Endometrial microvascular endothelial cells (primary cell): ENCODE measurements around the gene LUZP1. TPM values are rescaled to one million over a fixed set of nuclear protein-coding genes. Genes with fewer than 3 reads are reported as not detected.
"Not testable (repeated sequence)": the region's sequence is repeated elsewhere in the genome, so short reads cannot be mapped to it uniquely, and the experiment has no call there.

Experiments
- in situ Hi-C: cut with HindIII; loops from 2 replicates; pipeline ENCODE4 v1.10.0; 2017; ENCODE audit warnings: low sequenced_read_pairs, low pct_unique_long_range_greater_than_20kb; ENCODE audit errors: inconsistent ontology term
- total RNA-seq: library from RNA; depleted of rRNA; stranded (reverse); fragments of >200 nt; gene quantifications from one replicate; pipeline ENCODE4 v1.2.3, GENCODE V29; 2015; ENCODE audit errors: inconsistent ontology term

LUZP1 gene
- total RNA-seq: 44.9 TPM

DNA sequence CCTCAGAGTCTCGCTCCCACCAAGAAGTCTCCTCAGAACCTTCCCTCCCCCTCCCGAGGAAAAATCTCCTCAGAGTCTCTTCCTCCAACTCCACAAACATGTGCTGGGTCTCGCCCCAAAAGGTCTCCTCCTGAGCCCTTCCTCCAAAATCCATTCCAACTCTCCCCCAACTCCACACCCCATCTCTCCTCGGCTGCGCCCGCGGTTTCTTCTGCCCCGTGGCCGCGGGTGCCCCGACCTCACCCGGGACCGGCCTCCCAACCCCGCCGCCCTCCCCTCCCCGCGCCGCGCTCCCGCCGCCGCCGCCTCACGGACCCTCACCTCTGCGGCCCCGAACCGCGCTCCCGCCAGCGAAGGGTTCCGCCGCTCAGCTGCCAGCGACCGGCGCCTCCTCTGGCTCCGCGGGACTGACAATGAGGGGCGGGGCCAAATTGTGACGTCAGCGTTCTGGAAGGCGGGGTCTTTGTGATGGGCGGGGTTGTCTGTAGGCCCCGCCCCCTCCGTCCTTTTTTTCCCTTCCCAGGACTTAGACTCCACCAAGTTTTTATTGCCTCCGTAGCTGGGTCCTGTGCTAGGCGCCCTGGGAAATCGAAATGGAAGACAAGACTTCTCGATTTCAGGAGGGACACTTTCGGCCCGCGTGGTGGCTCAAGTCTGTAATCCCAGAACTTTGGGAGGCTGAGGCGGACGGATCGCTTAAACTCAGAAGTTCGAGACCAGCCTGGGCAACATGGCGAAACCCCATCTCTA, at the start of gene LUZP1:
TSS of gene LUZP1 (minus strand) at position 412 of the 750 bp plus-strand sequence.
- in situ Hi-C loops: no loop called here

DNA sequence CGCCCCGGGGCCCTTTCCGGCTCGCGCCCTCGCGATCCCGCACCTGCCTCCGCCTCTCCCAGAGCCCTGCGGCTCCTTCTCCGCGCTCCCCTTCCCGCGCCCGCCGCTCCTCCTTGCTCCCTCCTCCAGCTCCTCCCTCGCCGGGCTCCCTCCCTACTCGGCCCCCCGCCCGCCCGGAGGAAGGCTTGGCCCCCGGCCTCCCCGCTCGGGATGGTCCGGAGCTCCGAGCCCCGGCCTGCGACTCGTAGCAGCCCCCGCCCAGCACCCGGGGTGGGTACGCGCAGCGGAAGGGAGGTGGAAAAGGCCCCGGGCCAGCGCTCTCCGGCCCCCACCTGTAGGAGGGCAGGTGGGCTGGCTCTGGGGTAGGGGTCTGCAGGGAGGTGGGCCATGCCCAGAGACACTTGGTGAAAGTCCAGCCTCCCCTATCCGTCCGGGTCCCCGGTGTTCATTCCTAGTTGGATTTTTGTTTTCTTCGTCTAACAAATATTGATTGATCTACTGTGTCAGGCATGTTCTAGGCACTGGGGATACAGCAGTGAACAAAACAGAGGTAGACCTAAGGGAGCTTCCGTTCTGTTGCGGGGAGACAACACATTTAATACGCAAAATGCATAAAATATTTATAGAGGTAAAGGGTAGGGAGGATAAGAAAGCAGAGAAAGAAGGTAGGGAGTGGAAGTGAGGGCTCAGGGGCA, 48.9 kb upstream of the LUZP1 start, which contains the start of gene HTR1D:
TSS of gene HTR1D (minus strand) at position 82 of the 695 bp plus-strand sequence. CDS start 23,283 bp downstream, outside the sequence.
- in situ Hi-C loops: no loop called here

DNA sequence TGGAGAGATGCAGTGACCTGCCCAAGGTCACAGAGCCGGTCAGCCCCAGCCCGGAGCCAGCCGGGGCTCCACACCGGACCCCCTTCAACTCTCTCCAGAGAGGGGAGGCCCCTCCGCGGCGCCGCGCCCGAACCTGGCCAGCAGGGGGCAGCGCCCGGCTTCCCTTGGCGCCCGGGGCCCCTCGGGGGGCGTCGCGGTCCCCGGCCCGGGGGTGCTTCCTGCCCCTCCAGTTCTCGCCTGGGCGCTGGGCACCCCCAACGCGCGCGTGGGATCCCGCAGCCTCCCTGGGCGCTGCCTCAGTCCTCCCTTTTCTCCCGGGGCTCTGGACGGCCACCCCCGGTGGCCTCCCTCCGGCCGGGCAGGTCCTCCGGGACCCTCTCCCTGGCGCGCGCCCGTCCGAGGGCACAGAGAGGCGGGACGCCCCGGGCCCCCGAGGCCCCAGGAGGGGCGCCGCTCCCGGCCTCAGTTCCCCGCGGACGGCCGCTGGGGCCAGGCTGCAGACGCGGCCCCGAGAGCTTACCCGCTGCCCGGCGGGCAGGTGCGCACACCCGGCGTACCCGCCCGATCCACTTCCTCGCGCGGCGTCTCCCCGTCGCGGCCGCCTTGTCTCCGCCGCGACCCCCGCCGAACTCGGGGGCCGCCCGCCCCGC, 48.2 kb upstream of the LUZP1 start:
- in situ Hi-C loops: no loop called here

DNA sequence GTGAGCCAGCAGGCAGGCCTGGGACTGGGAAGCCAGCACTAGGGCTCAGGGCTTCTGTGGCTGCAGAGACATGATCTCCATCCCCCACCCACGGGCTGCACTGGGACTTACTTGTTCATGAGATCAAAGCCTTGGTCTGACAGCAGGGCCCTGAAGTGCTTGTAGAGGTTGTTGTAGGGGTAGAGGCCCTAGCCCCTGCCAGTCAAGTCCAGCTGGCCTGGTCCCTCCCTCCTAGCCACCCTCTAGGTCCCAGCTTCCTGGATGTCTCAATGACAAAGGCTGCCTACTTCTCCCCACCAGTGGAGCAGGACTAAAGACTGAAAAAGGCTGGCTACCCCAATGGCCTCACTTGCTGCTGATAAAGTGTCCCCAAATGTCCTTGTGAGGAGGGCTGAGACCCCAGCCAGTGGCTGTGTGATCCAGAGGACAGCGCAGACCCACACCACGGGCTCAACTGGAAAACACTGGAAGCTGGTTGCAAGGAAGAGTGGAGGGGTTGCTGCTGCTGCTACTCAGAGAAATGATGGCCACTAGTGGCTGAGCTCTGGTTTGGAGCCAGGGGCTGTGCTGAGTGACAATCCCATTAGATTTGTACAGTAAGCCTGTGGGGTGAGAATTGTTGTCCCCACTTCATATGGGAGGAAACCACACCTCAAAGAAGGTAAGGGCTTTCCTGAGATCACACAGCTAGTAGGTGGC, 47.2 kb upstream of the LUZP1 start:
- in situ Hi-C loops: no loop called here

DNA sequence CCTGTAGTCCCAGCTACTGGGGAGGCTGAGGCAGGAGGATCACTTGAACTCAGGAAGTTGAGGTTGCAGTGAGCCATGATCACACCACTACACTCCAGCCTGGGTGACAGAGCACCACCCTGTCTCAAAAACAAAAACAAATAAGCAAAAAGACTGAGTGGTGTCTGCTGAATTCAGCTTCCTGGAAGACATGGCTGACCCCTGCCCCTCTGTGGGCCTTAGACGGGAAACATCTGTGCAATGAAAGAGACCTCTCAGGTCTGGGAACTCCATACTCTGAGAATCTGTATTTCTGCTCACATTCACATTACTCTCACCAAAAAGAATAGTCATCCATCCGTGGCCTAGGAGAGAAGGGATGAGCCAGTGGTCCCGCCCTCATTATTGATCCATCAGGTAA, 46.6 kb upstream of the LUZP1 start:
- in situ Hi-C loops: no loop called here

DNA sequence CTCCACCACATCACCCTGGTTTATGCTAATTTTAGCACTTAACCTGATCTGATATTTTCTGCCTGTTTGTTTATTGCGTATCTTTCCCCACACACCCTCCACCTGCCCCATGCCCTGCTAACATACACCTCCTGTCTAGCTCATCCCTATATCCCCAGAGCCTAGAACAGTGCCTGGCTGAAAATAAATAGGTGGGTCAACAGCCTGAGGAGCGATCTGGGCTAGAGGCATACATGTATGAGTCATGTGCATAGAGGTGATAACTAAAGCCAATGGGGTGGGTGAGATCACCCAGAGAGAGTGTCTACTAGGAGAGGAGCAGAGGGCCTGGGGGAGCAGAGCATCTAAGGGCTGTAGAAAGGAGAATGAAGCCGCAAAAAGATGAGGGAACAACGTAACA, 46.0 kb upstream of the LUZP1 start:
- in situ Hi-C loops: no loop called here

DNA sequence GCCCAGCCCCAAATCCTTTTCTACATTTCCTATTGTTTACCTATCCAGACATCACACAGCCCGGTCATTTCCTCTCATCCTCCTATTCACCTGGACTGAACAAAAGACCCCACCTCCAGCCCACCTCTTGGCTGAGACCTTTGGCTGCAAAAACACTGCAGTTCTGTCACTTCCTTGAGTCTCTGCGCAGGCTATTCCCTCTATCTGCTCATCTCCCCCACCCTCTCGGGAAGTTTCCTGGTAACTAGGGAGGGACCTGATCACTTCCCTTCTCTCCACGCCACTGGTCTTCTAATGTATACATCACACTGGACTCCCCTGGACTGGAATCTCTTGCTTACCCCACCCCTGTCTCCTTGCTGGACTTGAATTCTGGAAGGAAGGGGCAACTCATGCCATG, 43.3 kb upstream of the LUZP1 start:
- in situ Hi-C loops: no loop called here

DNA sequence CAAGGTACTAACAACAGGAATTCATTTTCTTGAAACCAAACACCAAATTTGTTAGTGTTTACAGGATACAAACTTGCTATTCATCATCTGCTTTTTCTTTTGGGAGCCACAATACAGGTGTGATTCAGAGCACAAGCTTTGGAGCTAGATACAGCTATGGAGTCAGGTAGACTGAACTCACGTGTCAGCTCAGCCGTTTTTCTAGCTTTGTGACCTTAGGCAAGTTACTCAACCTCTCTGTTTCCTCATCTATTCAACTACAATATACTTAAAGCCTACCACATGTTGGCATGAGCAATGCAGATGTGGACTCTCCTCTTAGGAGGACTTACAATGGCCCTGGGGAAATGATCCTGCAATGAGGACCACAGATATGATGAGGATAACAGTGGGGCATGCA, 42.3 kb upstream of the LUZP1 start:
- in situ Hi-C loops: no loop called here

DNA sequence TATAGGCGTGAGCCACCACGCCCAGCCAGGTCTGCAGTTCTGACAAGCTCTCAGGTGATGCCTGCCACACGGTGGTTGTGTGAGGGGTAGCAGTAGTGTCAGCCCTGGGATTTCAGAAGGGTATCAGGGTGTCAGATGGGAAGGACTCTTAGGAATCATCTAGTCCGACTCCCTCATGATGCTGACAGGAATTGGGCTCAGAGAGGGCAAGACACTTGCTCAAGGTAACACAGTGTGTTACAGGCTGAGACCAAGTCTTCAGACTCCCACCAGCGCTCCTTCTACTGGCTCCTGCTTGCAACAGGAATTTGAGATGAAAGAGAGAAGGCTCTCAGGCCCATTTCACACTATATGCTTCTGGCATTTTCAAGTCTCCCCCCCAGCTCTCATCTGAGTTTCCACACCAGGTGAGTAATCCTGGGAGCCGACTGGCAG, 41.7 kb upstream of the LUZP1 start:
- in situ Hi-C loops: no loop called here

DNA sequence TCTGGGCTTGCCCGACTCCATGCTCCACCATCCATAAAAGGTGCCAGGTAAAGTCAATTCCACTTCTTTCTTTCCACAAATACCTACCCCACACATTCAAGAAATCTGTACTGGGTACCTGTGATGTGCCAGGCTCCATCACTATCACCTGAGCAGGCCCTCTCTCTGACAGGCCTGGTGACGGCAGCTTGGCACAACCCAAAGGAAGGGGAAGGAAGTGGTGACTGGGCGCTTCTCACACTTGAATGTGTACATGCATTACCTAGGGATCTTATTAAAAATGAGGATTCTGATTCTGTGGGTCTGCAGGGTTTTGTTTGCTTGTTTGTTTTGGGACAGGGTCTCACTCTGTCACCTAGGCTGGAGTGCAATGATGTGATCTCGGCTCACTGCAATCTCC, 41.1 kb upstream of the LUZP1 start:
- in situ Hi-C loops: no loop called here

DNA sequence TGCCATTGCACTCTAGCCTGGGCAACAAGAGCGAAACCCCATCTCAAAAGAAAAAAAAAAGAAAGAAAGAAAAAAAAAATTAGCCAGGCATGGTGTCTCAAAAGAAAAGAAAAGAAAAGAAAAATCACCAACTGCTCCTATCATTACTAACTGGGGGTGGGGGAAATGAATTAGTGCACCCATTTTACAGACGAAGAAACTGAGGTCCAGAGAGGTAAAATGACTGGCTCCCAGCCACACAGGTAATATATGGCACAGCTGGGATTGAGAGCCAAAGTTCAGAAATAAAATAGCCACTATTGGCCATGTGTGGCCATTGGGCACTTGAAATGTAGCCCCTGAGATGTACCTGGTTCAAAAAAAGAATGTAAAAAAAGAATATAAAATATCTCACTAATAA, 39.9 kb upstream of the LUZP1 start:
- in situ Hi-C loops: no loop called here

DNA sequence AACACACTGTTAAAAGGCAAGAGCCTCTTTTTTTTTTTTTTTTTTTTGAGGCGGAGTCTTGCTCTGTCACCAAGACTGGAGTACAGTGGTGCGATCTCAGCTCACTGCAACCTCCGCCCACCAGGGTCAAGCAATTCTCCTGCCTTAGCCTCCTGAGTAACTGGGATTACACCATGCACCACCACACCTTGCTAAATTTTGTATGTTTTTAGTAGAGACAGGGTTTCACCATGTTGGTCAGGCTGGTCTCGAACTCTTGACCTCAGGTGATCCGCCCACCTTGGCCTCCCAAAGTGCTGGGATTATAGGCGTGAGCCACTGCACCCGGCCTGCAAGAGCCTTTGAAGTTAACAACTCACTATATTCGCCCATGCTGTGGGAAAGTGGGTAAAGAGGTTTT, 39.1 kb upstream of the LUZP1 start:
- in situ Hi-C loops: not testable (repeated sequence)

DNA sequence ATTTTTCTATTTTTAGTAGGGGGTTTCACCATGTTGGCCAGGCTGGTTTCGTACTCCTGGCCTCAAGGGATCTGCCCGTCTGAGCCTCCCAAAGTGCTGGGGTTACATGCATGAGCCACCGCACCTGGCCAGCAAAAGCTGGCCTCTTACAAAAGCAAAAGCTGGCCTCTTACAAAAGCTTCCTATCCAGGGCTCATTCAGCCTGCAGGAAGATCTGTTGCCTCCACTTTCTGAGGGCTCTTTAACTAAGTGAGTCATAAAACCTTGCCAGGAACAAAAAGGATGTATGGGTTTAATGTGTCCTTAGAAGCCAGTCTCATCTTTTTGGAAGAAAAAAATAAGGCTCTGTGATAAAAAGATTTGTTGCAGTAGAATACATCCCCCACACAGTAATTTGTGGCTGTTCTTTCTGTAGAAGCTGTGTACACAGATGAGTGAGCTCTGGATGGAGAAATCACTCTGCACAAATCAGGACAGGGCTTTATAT, 33.6 kb upstream of the LUZP1 start:
- in situ Hi-C loops: no loop called here

DNA sequence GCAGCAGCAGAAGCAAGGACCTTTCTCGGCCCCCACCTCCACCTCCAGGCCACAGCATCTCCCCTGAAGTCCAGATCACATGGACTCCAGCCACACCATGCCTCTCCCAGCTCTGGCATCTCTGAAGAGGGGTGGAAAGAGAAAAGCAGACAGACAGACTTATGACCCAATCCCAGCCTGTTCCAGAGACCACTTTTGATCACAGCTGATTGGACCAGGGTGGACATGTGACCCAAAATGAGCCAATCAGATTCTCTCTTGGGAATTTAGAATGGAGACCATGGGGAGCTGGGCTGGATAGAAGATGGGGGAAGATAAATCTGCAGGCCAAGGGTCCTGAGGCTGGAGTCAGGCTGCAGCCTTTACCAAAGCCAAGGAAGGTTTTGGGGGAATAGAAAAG, 32.2 kb upstream of the LUZP1 start:
- in situ Hi-C loops: no loop called here

DNA sequence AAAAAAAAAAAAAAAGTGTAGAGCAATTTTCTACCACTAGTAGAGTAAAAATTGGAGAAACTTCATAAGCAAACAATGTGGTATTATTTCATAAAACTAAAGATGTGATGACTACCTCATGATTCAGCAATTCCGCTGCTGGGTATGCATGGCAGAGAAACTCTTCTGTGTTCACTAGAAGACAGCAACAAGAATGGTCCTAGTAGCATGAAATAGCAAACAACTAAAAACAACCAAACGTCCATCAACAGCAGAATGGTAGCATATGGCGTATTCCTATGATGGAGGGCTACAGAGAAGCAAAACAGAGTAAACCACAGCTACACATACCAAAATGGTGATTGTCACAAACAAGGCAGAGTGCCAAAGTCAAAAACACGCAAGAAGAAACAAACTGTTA, 29.7 kb upstream of the LUZP1 start:
- in situ Hi-C loops: loop anchor here (25.0 kb wide), 1 partner anchor 111 kb away; no protein-coding TSS in a partner anchor

DNA sequence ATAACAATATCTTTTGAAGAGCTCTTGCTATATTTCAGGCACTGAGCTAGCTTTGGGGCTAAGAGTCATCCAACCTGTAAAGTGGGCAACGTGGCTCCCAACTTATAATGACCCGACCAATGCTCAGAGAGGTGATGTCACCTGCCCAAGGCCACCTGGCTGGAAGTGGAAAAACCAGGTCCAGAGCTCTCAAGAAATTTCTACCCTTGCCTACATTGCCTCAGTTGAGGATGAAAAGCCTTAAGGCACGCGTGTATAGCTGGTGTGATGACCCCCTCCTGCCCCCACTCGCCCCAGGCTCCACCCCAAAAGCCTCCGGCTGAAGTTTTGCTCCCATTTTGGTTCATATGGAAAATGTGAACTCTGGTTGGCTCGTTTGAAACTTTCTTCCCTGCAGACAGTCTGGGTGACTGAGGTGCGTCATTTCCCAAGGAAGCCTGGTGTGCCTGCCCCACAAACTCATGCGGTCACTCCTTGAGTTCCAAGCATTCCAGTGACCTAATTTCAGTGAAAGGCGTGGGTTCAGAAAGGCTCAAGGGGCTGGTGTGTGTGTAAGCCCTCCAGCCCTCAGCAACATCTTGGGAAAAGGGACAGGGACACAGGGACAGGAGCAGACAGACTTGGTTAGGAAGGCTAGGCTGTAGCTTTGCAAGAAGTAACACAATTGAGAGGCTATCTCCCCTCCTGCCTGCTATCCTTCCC, 28.1 kb upstream of the LUZP1 start:
- in situ Hi-C loops: loop anchor here (25.0 kb wide), 1 partner anchor 109 kb away; no protein-coding TSS in a partner anchor

DNA sequence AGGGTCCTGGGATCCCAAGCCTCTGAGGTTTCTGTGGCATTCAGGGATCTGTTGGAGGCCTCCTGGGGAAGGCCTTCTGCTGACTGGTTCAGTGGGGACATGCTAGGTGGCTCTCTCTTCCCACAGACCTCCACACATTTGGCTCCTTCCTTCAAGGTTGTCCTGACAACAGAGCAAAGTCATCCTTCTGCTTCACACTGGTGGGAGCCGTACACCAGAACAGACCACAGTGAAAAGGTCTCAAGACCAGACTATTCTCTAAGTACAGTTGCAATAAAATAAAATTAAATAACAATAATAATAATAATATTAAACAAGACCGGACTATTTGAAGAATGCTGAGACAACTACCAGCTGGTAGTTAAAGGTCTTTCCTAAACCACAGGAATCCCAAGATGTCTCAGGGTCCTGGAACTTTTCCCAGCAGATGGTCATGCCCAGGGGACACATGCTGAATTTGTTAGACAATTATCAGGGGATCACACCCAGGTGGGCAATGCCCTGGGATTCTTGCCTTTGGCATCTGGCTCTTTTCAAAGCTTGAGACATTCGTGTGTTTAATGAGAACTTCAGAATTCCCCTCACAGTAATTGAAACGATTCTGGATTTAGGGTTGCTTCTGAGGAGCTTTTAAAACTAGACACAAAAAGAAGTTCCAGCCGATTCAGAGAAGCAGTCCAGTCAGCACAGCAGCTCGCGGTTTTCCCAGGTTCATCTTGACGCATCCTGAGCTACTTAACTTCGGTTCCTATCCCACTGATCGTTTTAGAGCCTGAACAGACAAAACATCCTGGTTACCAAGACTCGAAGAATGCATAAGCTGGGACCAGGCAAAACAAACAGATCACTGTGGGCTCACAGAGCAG, 25.7 kb upstream of the LUZP1 start:
- in situ Hi-C loops: loop anchor here (25.0 kb wide), 1 partner anchor 107 kb away; no protein-coding TSS in a partner anchor
